ENCODE results near the gene TUT4. TPM values are rescaled to one million over a fixed set of nuclear protein-coding genes. Genes with fewer than 3 reads are reported as not detected.

Gene TUT4
- total and polyA plus RNA-seq, 2 of the 4 experiments (the other 2 are of a cell fraction) = 10.9 to 40.0 TPM

DNA sequence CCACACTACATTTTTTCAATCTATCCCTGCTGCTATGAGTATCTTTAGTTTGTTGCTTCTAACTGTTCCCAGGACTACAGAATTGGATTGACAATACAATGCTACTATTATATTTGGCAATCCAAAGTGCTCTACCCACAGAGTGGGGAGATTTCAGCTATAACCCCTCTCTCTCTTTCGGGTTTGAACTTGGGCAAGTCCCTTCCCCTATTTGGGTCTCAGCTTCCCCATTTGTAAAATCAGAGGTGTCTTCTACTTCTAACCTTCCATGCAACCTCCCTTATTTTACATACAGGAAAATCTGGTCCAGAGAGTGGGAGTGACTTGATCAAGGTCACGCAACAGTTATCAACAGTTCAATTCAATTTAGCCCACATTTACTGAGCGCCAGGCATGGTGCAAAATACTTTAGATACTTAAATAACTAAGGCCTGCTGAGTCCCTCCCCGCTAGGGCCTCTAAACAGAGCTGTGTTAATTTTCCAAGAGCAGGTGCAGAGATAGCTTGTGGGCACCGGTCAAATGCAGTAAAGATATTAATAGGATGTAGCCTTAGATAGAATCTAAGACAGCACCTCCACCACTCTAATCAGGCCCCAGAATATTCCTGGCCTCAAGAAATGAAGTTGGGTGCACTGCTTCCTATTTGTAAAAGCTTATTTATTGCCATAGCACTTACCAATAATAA lies 39.9 kb upstream of the TUT4 start:
- peaks cover 19% of the 10 kb centered on the region for H3K27me3 ChIP-seq (ENCODE audit: control insufficient read depth, insufficient read depth, low read length)
- no TSS peak for BruUV-seq (replicated peaks)

More for the DNA sequence above, 39.9 kb upstream of the TUT4 start:
- no peak overlapping the region for H3K56ac ChIP-seq (ENCODE audit: extremely low read depth, insufficient read depth, low read length)
- H4K20me1 ChIP-seq (ENCODE audit: insufficient read depth, low read length) = no peaks in the 10 kb centered on the region
- H2BK20ac ChIP-seq (ENCODE audit: low read depth, low read length) = no peak overlapping the region
- no peak overlapping the region for H2AFZ ChIP-seq (replicated peaks; ENCODE audit: low read length, poor library complexity)
- no peaks in the 10 kb centered on the region for H3K9me3 ChIP-seq (ENCODE audit: control insufficient read depth, insufficient read depth, low read length)
- H4K5ac ChIP-seq (ENCODE audit: low read depth, low read length) = no peak overlapping the region
- no peak overlapping the region for H3K9ac ChIP-seq (ENCODE audit: low read depth, low read length)
- no peak overlapping the region for H3K27ac ChIP-seq (ENCODE audit: insufficient read depth, low read length)
- CTCF ChIA-PET = no interaction called here
- no peak overlapping the region for H2BK15ac ChIP-seq (ENCODE audit: low read depth, low read length)
- no peak overlapping the region for H3K4me2 ChIP-seq (ENCODE audit: low read depth, low read length)
- POLR2A ChIA-PET (ENCODE audit: unreplicated experiment) = no interaction called here
- WGBS, 2 experiments (ENCODE audit: extremely low coverage in 2 of 2, insufficient read length in 1 of 2) = no CpG with 5 or more reads among the region's 5 CpGs
- no peak overlapping the region for H3K23ac ChIP-seq (ENCODE audit: low read depth, low read length)
- H3K4me3 ChIP-seq (ENCODE audit: insufficient read depth, low read depth, low read length) = no peak overlapping the region
- H4K8ac ChIP-seq (ENCODE audit: low read depth in 2 of 2, low read length in 2 of 2) = no peak overlapping the region
- intact Hi-C loops (cut with micrococcal nuclease) = no loop called here
- H3K14ac ChIP-seq (replicated peaks; ENCODE audit: low read depth, low read length) = no peak overlapping the region
- no peak overlapping the region for H2BK5ac ChIP-seq (ENCODE audit: low read depth, low read length, poor library complexity, severe bottlenecking)
- no peak overlapping the region for H3K4ac ChIP-seq (ENCODE audit: low read depth, low read length)
- H2AK9ac ChIP-seq (replicated peaks; ENCODE audit: low read depth, low read length, poor library complexity) = no peak overlapping the region
- no peak overlapping the region for H2BK120ac ChIP-seq (ENCODE audit: low read depth, low read length)
- ATAC-seq (ENCODE audit: low read depth) = no peak
- TF ChIP-seq, protein P1, sequence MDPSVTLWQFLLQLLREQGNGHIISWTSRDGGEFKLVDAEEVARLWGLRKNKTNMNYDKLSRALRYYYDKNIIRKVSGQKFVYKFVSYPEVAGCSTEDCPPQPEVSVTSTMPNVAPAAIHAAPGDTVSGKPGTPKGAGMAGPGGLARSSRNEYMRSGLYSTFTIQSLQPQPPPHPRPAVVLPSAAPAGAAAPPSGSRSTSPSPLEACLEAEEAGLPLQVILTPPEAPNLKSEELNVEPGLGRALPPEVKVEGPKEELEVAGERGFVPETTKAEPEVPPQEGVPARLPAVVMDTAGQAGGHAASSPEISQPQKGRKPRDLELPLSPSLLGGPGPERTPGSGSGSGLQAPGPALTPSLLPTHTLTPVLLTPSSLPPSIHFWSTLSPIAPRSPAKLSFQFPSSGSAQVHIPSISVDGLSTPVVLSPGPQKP (IDR thresholded peaks at IDR 0.05; ENCODE audit: borderline replicate concordance, low read depth, low read length) = no peak
- TF ChIP-seq MAFK (IDR thresholded peaks at IDR 0.05; ENCODE audit: low read depth, low read length) = no peak
- no peak for TF ChIP-seq MAZ (IDR thresholded peaks at IDR 0.05; ENCODE audit: borderline replicate concordance, low read depth, low read length)
- TF ChIP-seq SMC3 (IDR thresholded peaks at IDR 0.05; ENCODE audit: low read depth, low read length) = no peak
- no peak for TF ChIP-seq CHD1 (IDR thresholded peaks at IDR 0.05; ENCODE audit: low read depth, low read length)
- TF ChIP-seq FOS (IDR thresholded peaks at IDR 0.05; ENCODE audit: low read depth, low read length) = no peak
- TF ChIP-seq POLR2A (IDR thresholded peaks at IDR 0.05; ENCODE audit: low read depth, low read length) = no peak
- no peak for TF ChIP-seq RAD21 (IDR thresholded peaks at IDR 0.05; ENCODE audit: low read length)
- TF ChIP-seq NFE2L2 (IDR thresholded peaks at IDR 0.05; ENCODE audit: low read depth, low read length) = no peak
- no peak for TF ChIP-seq MXI1 (IDR thresholded peaks at IDR 0.05; ENCODE audit: borderline replicate concordance, low read depth, low read length)
- TF ChIP-seq RCOR1 (IDR thresholded peaks at IDR 0.05; ENCODE audit: insufficient replicate concordance, low read length) = no peak
- no peak for TF ChIP-seq USF2 (IDR thresholded peaks at IDR 0.05; ENCODE audit: low read depth, low read length)
- TF ChIP-seq RFX5 (IDR thresholded peaks at IDR 0.05; ENCODE audit: low read depth, low read length) = no peak
- no peak for TF ChIP-seq BHLHE40 (IDR thresholded peaks at IDR 0.05; ENCODE audit: low read depth, low read length)
- TF ChIP-seq CTCF (conservative IDR thresholded peaks at IDR 0.05; ENCODE audit: low read depth, low read length) = no peak
- no peak for TF ChIP-seq CEBPB (IDR thresholded peaks at IDR 0.05; ENCODE audit: low read depth, low read length)
- in situ Hi-C loops (cut with MboI; ENCODE audit: low sequenced_read_pairs) = no loop called here
- no peak overlapping the region for H3K18ac ChIP-seq (ENCODE audit: low read depth, low read length)
- peaks cover 1% of the 10 kb centered on the region; the same call in 1 of the 2 replicates for H3K4me1 ChIP-seq (ENCODE audit: control insufficient read depth, insufficient read depth, low read length)
- no peak for DNase-seq
- no peak overlapping the region for H4K91ac ChIP-seq (ENCODE audit: insufficient read depth, low read depth, low read length)
- no peak overlapping the region for H2AK5ac ChIP-seq (ENCODE audit: low read depth, low read length)
- no peaks in the 10 kb centered on the region for H3K36me3 ChIP-seq (ENCODE audit: control insufficient read depth, insufficient read depth, low read length)
- dilution Hi-C loops (cut with HindIII; ENCODE audit: low sequenced_read_pairs, unreplicated experiment) = no loop called here
- H3K79me1 ChIP-seq (ENCODE audit: low read depth in 1 of 2, low read length in 2 of 2) = no peaks in the 10 kb centered on the region
- no peaks in the 10 kb centered on the region for H3K9me1 ChIP-seq (ENCODE audit: insufficient read depth, low read length)
